Epithelial cell of esophagus (primary cell): ENCODE results near the gene DNAJC6.

Source experiments
- DNase-seq: peaks from one replicate; pipeline ENCODE4 v3.0.0; 2010; ENCODE audit warnings: low read depth
- H3K4me3 ChIP-seq: 2 replicates; pipeline ENCODE4 v1.5.1; 2011; ENCODE audit warnings: mild to moderate bottlenecking, low read length, control low read depth
- CTCF ChIP-seq: IDR thresholded peaks from 2 replicates; pipeline ENCODE4 v1.5.1; 2011; ENCODE audit warnings: low read depth, mild to moderate bottlenecking, low read length, control low read depth, inconsistent platforms; ENCODE audit not compliant: insufficient read depth; ENCODE audit errors: missing control alignments

Gene DNAJC6

DNA sequence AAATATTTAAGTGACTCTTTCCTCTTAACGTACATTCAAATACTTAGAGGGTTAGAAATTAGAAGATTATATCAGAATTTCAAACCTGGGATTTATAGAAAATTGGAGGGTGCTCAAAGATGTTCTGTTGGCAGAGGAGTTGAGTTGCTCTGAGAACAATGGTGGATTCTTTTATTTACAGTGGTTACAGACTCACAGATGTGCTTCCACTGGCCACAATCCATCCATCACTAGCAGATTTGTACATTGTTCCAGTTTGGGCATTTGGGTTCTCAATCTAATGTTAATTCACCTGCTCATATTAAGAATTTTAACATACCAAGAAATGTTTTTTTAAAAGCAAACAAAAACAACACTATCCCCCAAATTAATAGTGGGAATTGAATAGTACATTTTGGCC is 23.5 kb downstream of the DNAJC6 start:
- no peak for DNase-seq
- no peak for TF ChIP-seq CTCF
- no peak overlapping the region for H3K4me3 ChIP-seq

GRCh38 chr1:65334081-65334480 is 24.7 kb downstream of the DNAJC6 start:
- TF ChIP-seq CTCF, result no peak
- no peak for DNase-seq

DNA sequence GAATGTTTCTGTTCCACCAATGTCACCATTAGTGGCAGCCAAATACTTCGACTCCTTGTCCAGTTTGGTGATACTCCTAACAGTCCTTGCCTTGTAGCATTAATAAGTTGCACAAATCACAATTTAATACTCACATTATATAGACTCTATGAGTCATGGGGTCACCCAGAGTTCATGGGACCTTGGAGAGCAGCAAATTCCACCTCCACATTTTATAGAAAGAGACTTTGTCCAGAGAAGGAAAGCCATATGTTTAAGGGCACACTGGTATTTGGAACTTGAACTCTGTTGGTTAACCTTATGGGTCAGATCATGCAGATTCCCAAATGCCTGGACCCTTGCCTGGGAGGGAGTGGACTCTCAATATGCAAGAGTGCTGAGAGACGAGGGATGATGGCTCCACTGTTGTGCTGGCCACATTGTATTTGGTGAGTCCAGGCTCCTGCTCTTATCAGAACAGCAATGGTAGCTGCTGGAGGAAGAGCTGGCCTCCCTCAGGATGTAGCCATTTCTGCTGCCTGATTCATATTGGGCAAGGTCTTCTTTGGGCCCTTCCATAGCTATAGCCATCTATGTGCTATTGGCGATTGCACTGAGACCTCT is 30.6 kb downstream of the DNAJC6 start:
- no peak for TF ChIP-seq CTCF
- H3K4me3 ChIP-seq, result no peak overlapping the region
- DNase-seq, result peak; percentile 40

More at GRCh38 chr1:65334081-65334480, 24.7 kb downstream of the DNAJC6 start:
- H3K4me3 ChIP-seq, result no peak overlapping the region

DNA sequence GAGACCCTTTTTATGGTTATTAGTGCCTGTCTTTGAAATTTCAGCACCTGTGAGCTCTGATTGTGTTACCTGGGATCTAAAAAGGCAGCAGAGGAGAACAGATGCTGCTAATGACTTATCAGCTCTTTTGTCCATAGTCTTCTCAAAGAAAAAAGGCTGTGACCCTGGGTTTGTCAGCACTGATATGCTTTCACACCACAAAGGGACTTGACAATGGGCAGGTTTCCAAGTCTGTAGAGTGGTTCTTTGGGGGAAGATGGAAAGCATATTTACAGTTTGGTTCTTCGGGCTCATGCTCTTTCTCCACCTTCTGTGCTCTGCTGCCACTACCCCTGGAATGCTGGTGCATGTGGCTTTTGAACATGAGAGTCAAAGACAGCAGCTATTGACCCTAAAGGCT is 32.0 kb downstream of the DNAJC6 start:
- H3K4me3 ChIP-seq, result no peak overlapping the region
- DNase-seq, result no peak
- TF ChIP-seq CTCF, result no peak

DNA sequence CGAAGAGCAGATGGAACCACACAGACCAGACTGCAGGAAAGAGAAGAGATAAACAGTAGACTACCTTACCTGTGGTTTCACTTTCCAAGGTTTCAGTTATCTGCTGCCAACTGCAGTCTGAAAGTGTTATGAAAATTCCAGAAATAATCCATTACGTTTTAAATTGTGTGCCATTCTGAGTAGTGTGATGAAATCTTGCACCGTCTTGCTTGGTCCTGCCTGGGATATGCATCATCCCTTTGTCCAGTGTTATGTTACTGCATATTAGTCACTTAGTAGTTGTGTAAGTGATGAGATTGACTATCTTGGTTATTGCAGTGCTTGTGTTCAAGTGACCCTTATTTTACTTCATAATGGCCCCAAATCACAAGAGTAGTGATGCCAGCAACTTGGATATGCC is 33.9 kb downstream of the DNAJC6 start:
- TF ChIP-seq CTCF, result no peak
- DNase-seq, result peak; percentile 95
- H3K4me3 ChIP-seq, result no peak overlapping the region

GRCh38 chr1:65344171-65344814 is 35.0 kb downstream of the DNAJC6 start:
- TF ChIP-seq CTCF, result no peak
- DNase-seq, result peak; percentile 79
- H3K4me3 ChIP-seq, result no peak overlapping the region

DNA sequence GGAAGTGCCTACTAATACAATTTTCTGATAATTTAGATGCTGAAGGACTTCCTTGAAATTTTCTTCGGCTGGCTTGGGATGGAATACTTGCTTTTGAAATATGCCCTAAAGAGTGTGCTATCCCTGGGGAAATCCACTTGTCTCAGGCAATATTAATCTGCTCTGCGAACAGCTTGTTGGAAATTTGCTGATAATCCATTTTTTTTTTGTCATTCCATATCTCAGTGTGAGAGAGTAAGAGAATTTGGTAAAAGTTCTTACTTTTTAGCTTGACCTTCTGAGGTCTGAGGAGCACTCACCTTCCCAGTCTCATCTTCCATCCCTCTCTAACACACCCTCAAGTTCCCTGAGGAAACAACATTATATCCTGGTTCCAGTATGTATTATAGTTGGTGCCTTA is 36.8 kb downstream of the DNAJC6 start:
- H3K4me3 ChIP-seq, result no peak overlapping the region
- no peak for DNase-seq
- no peak for TF ChIP-seq CTCF
